Vagina (tissue), 2 donors: Measurements from ENCODE around the gene CYP2J2. TPM values are rescaled to one million over a fixed set of nuclear protein-coding genes. Genes with fewer than 3 reads are reported as not detected.
"Not testable (repeated sequence)": the region's sequence is repeated elsewhere in the genome, so short reads cannot be mapped to it uniquely, and the experiment has no call there.

Experiments used
- DNase-seq, 2 donors: peaks; one replicate each; pipeline ENCODE4 v3.0.0-alpha.2; 2017; ENCODE audit errors: extremely low spot score in 2 of 2
- H3K27ac ChIP-seq: fragments of 200-600 bp; sonication (generic); one replicate; pipeline ENCODE4 v1.5.1; 2019
- H3K27me3 ChIP-seq: fragments of 200-600 bp; sonication (generic); one replicate; pipeline ENCODE4 v1.5.1; 2019
- H3K36me3 ChIP-seq, 2 donors: fragments of 200-600 bp; sonication (generic); one replicate each; pipeline ENCODE4 v1.5.1; 2017 to 2019
- H3K4me1 ChIP-seq: fragments of 200-600 bp; sonication (generic); one replicate; pipeline ENCODE4 v1.5.1; 2019
- H3K4me3 ChIP-seq, 2 donors: fragments of 200-600 bp; sonication (generic); 1 replicate in 1 of 2; 2 replicates in 1 of 2; pipeline ENCODE4 v1.5.1; 2016 to 2019
- H3K9me3 ChIP-seq: fragments of 200-600 bp; sonication (generic); one replicate; pipeline ENCODE4 v1.5.1; 2019
- POLR2A ChIP-seq, 2 donors: fragments of 450-650 bp; IDR thresholded peaks; one replicate each; pipeline ENCODE4 v1.6.1; 2017; ENCODE audit warnings: antibody characterized with exemption in 2 of 2, mild to moderate bottlenecking in 2 of 2, moderate library complexity in 2 of 2
- POLR2AphosphoS5 ChIP-seq, 2 donors: sonication (generic); formaldehyde crosslinking; IDR thresholded peaks; one replicate each; pipeline ENCODE4 v1.9.0; 2017; ENCODE audit warnings: antibody characterized with exemption in 2 of 2, mild to moderate bottlenecking in 2 of 2, low read depth in 1 of 2; ENCODE audit not compliant: insufficient read depth in 1 of 2
- intact Hi-C: fragments of 100-400 bp; cut with DNase I; formaldehyde crosslinking; loops from one replicate; pipeline ENCODE4 v1.15.1; 2023
- total RNA-seq: library from RNA; depleted of rRNA; stranded (reverse); fragments of >200 nt; gene quantifications from one replicate; pipeline ENCODE4 v1.2.3, GENCODE V29; 2016
- TF ChIP-seq, protein P1 (sequence below), 3 experiments: fragments of 450-650 bp in 2 of 3; fragments of 200-600 bp in 1 of 3; sonication (generic) in 1 of 3; IDR thresholded peaks; one replicate each; pipeline ENCODE4 v1.5.1; 2017 to 2019; ENCODE audit warnings: antibody characterized with exemption in 3 of 3, mild to moderate bottlenecking in 2 of 3, moderate library complexity in 2 of 3

The CYP2J2 gene
- total RNA-seq, 1 donor from 2014 or later = 0.74 TPM

DNA sequence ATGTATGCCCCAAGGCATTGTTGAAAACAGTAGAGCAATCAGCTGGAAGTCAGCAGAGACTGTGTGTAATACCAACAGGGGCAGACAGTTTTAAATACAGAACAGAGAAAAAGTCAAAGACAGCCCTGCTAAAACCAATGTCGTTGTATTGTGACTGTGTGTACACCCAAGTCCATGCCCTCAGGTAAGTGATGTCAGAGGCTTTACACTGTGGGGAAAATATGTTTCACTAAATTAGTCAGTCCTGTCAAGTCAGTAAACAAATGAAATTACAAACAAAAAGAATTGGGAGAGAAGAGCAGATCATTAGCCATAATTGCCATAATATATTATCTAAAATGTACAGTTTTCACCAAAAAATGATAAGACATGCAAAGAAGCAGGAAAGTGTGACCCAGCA, 2.4 kb upstream of the CYP2J2 start:
- DNase-seq = no peak
- intact Hi-C loops = no loop called here
- Histone ChIP-seq H3K9me3 (no peaks in the 10 kb centered on the region), H3K27me3 (no peaks in the 10 kb centered on the region), H3K4me3 (no peak overlapping the region), H3K4me1 (peaks cover 11% of the 10 kb centered on the region), H3K36me3 (no peaks in the 10 kb centered on the region), H3K27ac (no peak overlapping the region)
- no peak for TF ChIP-seq POLR2AphosphoS5 (IDR thresholded peaks at IDR 0.05; ENCODE audit: insufficient read depth in 1 of 2, low read depth in 1 of 2)
- no peak for TF ChIP-seq POLR2A (IDR thresholded peaks at IDR 0.05)
- TF ChIP-seq, protein P1, sequence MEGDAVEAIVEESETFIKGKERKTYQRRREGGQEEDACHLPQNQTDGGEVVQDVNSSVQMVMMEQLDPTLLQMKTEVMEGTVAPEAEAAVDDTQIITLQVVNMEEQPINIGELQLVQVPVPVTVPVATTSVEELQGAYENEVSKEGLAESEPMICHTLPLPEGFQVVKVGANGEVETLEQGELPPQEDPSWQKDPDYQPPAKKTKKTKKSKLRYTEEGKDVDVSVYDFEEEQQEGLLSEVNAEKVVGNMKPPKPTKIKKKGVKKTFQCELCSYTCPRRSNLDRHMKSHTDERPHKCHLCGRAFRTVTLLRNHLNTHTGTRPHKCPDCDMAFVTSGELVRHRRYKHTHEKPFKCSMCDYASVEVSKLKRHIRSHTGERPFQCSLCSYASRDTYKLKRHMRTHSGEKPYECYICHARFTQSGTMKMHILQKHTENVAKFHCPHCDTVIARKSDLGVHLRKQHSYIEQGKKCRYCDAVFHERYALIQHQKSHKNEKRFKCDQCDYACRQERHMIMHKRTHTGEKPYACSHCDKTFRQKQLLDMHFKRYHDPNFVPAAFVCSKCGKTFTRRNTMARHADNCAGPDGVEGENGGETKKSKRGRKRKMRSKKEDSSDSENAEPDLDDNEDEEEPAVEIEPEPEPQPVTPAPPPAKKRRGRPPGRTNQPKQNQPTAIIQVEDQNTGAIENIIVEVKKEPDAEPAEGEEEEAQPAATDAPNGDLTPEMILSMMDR (IDR thresholded peaks at IDR 0.05) = no peak

DNA sequence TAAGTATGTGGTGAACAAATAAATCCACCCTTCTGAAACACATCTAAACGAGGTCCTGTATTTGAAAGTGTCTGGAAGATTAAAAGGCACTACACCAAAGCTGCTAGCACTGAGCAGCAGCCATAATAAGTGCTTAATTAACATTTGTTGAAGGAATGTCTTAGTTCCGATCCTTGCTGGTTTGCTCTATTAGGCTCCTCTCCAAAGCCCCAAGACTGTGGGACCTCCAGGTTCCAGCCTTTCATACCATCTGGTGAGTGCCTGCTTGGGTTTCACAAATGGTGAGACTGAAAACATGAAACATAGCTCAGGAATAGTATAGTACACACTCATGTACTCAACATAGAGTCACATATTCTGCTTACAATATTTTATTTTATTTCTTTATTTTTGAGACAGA, 640 bp upstream of the CYP2J2 start:
- intact Hi-C loops = no loop called here
- H3K36me3 ChIP-seq = no peaks in the 10 kb centered on the region
- H3K27me3 ChIP-seq = no peaks in the 10 kb centered on the region
- TF ChIP-seq POLR2AphosphoS5 (IDR thresholded peaks at IDR 0.05; ENCODE audit: insufficient read depth in 1 of 2, low read depth in 1 of 2) (no peak), POLR2A (IDR thresholded peaks at IDR 0.05) (no peak)
- TF ChIP-seq, protein P1 (IDR thresholded peaks at IDR 0.05) = no peak
- H3K9me3 ChIP-seq = no peaks in the 10 kb centered on the region
- no peak overlapping the region for H3K27ac ChIP-seq
- H3K4me1 ChIP-seq = peaks cover 11% of the 10 kb centered on the region
- peak overlapping the region; percentile 47 to 53 for H3K4me3 ChIP-seq
- no peak for DNase-seq

DNA sequence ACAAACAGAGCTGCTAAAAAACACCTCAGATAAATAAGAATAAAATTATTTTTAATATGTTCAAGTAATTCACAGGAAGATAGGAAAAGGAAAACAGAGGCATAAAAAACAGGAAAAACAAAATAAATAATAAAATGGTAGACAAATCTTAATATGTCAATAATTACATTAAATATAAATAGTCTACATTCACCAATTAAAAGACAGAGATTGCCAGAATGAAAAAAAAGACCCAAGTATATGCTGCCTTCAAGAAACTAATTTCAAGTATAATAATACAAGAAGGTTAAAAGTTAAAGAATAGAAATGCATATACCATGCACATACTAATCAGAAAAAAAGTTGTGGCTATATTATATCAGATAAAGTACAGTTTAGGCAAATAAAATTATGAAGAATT, 1.9 kb downstream of the CYP2J2 start:
- no peak for DNase-seq
- H3K27ac ChIP-seq = no peak overlapping the region
- no peaks in the 10 kb centered on the region for H3K27me3 ChIP-seq
- no peaks in the 10 kb centered on the region for H3K36me3 ChIP-seq
- intact Hi-C loops = no loop called here
- no peak overlapping the region for H3K4me3 ChIP-seq
- H3K9me3 ChIP-seq = no peaks in the 10 kb centered on the region
- TF ChIP-seq POLR2AphosphoS5 (IDR thresholded peaks at IDR 0.05; ENCODE audit: insufficient read depth in 1 of 2, low read depth in 1 of 2) (no peak), POLR2A (IDR thresholded peaks at IDR 0.05) (no peak)
- TF ChIP-seq, protein P1 (IDR thresholded peaks at IDR 0.05) = no peak
- peaks cover 11% of the 10 kb centered on the region for H3K4me1 ChIP-seq

DNA sequence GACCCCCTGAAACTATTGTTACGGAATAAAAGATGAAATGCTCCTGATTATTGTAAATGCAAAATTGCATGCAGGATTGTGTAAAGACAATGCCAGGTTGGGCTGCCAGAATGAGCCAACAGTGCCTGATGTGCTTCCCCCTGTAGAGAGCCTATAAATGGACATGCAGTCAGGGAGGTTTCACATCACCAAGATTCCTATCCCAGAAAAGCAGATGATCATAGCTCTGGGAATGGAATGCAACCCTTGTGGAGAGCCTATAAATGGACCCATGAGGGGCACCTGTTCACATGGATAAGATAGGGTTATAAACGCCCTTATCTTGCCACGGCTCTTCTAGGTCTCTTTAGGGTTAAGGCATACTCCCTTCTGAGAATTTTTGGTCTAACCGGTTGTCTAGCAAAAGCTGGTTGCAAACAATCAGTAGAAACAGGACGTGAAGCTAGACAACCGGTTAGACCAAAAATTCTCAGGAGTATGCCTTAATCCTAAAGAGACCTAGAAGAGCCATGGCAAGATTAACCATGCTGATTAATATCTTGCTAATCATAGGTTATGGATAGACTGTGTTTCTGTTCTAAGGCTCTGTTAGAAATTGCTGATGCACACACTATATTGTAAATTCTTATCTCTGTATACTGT, 5.2 kb downstream of the CYP2J2 start:
- DNase-seq, H3K4me1 ChIP-seq, intact Hi-C loops, H3K27ac ChIP-seq, H3K36me3 ChIP-seq, H3K27me3 ChIP-seq, H3K4me3 ChIP-seq, H3K9me3 ChIP-seq: not testable (repeated sequence)

DNA sequence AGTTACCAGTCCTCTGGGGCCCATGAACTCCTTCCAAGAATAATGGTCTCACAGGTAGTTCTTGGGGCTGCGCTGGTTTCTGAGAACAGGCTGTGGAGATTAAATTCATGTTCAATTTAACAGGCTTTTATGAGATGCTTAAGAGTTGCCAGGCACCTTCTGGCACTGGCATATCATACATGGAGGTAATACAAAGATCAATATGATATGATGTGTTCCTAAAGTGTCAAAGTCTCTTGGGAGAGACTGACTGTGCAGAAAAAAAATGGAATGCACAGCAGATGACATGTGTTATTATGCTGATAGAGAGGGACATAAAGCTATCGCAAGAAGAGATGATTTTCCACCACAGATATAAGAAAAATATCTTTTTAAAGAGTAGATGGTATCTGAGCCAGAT, 6.8 kb downstream of the CYP2J2 start:
- H3K4me3 ChIP-seq = no peak overlapping the region
- TF ChIP-seq, protein P1 (IDR thresholded peaks at IDR 0.05) = no peak
- no peak for TF ChIP-seq POLR2A (IDR thresholded peaks at IDR 0.05)
- TF ChIP-seq POLR2AphosphoS5 (IDR thresholded peaks at IDR 0.05; ENCODE audit: insufficient read depth in 1 of 2, low read depth in 1 of 2) = no peak
- intact Hi-C loops = no loop called here
- H3K9me3 ChIP-seq = no peaks in the 10 kb centered on the region
- H3K36me3 ChIP-seq = no peaks in the 10 kb centered on the region
- DNase-seq = no peak
- no peaks in the 10 kb centered on the region for H3K27me3 ChIP-seq
- no peak overlapping the region for H3K27ac ChIP-seq
- no peaks in the 10 kb centered on the region for H3K4me1 ChIP-seq
